Endodermal cell (in vitro differentiated cells): ENCODE results near the gene ELK4. TPM values are rescaled to one million over a fixed set of nuclear protein-coding genes. Genes with fewer than 3 reads are reported as not detected.

Experiments
- DNase-seq: peaks from one replicate; pipeline ENCODE4 v3.0.0-alpha.2; 2017
- H3K27ac ChIP-seq: 2 replicates; pipeline ENCODE4 v1.5.1; 2013; ENCODE audit warnings: mild to moderate bottlenecking, low read depth, low read length, moderate library complexity
- H3K27me3 ChIP-seq: 2 replicates; pipeline ENCODE4 v1.6.1; 2013; ENCODE audit warnings: mild to moderate bottlenecking, low read length, moderate library complexity; ENCODE audit not compliant: insufficient read depth, control insufficient read depth, poor library complexity, severe bottlenecking
- H3K36me3 ChIP-seq: 2 replicates; pipeline ENCODE4 v1.7.0; 2013; ENCODE audit warnings: mild to moderate bottlenecking, low read length, moderate library complexity; ENCODE audit not compliant: control insufficient read depth, insufficient read depth
- H3K4me1 ChIP-seq: one replicate; pipeline ENCODE4 v1.7.0; 2013; ENCODE audit warnings: low read length; ENCODE audit not compliant: control insufficient read depth, insufficient read depth
- H3K4me3 ChIP-seq: 2 replicates; pipeline ENCODE4 v1.5.1; 2013; ENCODE audit warnings: mild to moderate bottlenecking, low read length, moderate library complexity
- H3K9ac ChIP-seq: 2 replicates; pipeline ENCODE4 v1.6.1; 2013; ENCODE audit warnings: mild to moderate bottlenecking, low read length, moderate library complexity; ENCODE audit not compliant: poor library complexity, severe bottlenecking; ENCODE audit errors: extremely low read depth
- H3K9me3 ChIP-seq: 2 replicates; pipeline ENCODE4 v1.6.1; 2013; ENCODE audit warnings: mild to moderate bottlenecking, low read length, moderate library complexity; ENCODE audit not compliant: control insufficient read depth
- H3K27ac Mint-ChIP-seq: 2 replicates; pipeline ENCODE4 v1.8.0; 2020; ENCODE audit warnings: mixed read lengths
- H3K27me3 Mint-ChIP-seq: 2 replicates; pipeline ENCODE4 v1.8.0; 2021; ENCODE audit warnings: mild to moderate bottlenecking, mixed read lengths; ENCODE audit not compliant: insufficient read depth
- H3K36me3 Mint-ChIP-seq: 2 replicates; pipeline ENCODE4 v1.8.0; 2020; ENCODE audit warnings: low read depth, mixed read lengths
- H3K4me1 Mint-ChIP-seq: 2 replicates; pipeline ENCODE4 v1.8.0; 2020; ENCODE audit warnings: mixed read lengths
- H3K4me3 Mint-ChIP-seq: 2 replicates; pipeline ENCODE4 v1.8.0; 2020; ENCODE audit warnings: mild to moderate bottlenecking, moderate library complexity, mixed read lengths
- H3K9me3 Mint-ChIP-seq: 2 replicates; pipeline ENCODE4 v1.8.0; 2020; ENCODE audit warnings: mild to moderate bottlenecking, mixed read lengths
- WGBS, 2 experiments: methylation state at CpG; one replicate each; pipeline versions ENCODE4 v1.1.5 to v1.1.7; 2013; ENCODE audit warnings: missing lambda C conversion rate in 2 of 2, mixed read lengths in 1 of 2; ENCODE audit not compliant: insufficient coverage in 1 of 2, insufficient read length in 1 of 2; 5-methylcytosine and 5-hydroxymethylcytosine counted together
- total RNA-seq, 2 donors: library from RNA; stranded (reverse); fragmentation: NEBNext Ultra II Directional in 1 of 2; extraction: Animal tissue kit (Norgen Biotek cat#: 25700) in 1 of 2; gene quantifications; 2 replicates in 1 of 2; 3 replicates in 1 of 2; pipeline ENCODE4 v1.2.1, GENCODE V29; 2021
- TF ChIP-seq, protein P1 (sequence below): fragments of 200-600 bp; sonication (generic); conservative IDR thresholded peaks from 2 replicates; pipeline ENCODE4 v1.5.0; 2021; ENCODE audit warnings: antibody characterized with exemption, mild to moderate bottlenecking

ELK4 gene
- total RNA-seq, 2 donors from 2014 or later = 29.6 to 41.6 TPM

GRCh38 chr1:205581321-205581980 is 50.4 kb downstream of the ELK4 start:
- TF ChIP-seq, protein P1, sequence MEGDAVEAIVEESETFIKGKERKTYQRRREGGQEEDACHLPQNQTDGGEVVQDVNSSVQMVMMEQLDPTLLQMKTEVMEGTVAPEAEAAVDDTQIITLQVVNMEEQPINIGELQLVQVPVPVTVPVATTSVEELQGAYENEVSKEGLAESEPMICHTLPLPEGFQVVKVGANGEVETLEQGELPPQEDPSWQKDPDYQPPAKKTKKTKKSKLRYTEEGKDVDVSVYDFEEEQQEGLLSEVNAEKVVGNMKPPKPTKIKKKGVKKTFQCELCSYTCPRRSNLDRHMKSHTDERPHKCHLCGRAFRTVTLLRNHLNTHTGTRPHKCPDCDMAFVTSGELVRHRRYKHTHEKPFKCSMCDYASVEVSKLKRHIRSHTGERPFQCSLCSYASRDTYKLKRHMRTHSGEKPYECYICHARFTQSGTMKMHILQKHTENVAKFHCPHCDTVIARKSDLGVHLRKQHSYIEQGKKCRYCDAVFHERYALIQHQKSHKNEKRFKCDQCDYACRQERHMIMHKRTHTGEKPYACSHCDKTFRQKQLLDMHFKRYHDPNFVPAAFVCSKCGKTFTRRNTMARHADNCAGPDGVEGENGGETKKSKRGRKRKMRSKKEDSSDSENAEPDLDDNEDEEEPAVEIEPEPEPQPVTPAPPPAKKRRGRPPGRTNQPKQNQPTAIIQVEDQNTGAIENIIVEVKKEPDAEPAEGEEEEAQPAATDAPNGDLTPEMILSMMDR = no peak
- Histone ChIP-seq H3K27ac (no peak overlapping the region), H3K9me3 (no peaks in the 10 kb centered on the region), H3K36me3 (no peaks in the 10 kb centered on the region), H3K4me3 (no peak overlapping the region), H3K4me1 (peaks cover 7% of the 10 kb centered on the region), H3K9ac (no peak overlapping the region), H3K27me3 (peaks cover 68% of the 10 kb centered on the region)
- Mint-ChIP-seq H3K27ac (no peak overlapping the region), H3K4me3 (no peak overlapping the region), H3K27me3 (peaks cover 46% of the 10 kb centered on the region), H3K36me3 (no peaks in the 10 kb centered on the region), H3K4me1 (peaks cover 4% of the 10 kb centered on the region), H3K9me3 (no peaks in the 10 kb centered on the region)
- 74 to 81% methylated on average over 8 to 9 of the region's 9 CpGs for WGBS, 2 experiments
- DNase-seq = peak; percentile 42

DNA sequence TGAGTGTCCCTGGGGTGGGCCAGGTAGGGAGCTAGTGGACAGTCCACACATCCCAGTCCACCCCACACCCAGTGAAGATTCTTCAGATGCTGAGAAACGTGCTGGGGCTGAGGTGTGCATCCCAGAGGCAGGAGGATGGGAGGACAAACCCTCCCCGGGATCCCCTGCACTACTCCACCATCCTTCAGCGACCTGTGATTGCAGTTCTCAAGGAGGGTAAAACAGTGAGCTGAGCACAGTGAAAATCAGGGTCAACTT is 51.0 kb downstream of the ELK4 start:
- H3K27me3 Mint-ChIP-seq = peaks cover 52% of the 10 kb centered on the region
- H3K4me3 Mint-ChIP-seq = no peak overlapping the region
- no peak overlapping the region for H3K4me3 ChIP-seq
- WGBS, 2 experiments = 95% methylated on average over 3 of the region's 3 CpGs; no CpG with 5 or more reads in 1 of the 2 experiments
- no peaks in the 10 kb centered on the region for H3K36me3 Mint-ChIP-seq
- H3K9me3 Mint-ChIP-seq = no peaks in the 10 kb centered on the region
- H3K36me3 ChIP-seq = no peaks in the 10 kb centered on the region
- peaks cover 4% of the 10 kb centered on the region for H3K4me1 Mint-ChIP-seq
- peaks cover 7% of the 10 kb centered on the region for H3K4me1 ChIP-seq
- no peak overlapping the region for H3K27ac ChIP-seq
- peak; percentile 38 for DNase-seq
- no peak overlapping the region for H3K9ac ChIP-seq
- no peaks in the 10 kb centered on the region for H3K9me3 ChIP-seq
- H3K27me3 ChIP-seq = peaks cover 74% of the 10 kb centered on the region
- TF ChIP-seq, protein P1 = no peak
- H3K27ac Mint-ChIP-seq = no peak overlapping the region

- Mint-ChIP-seq H3K9me3 (no peaks in the 10 kb centered on the region), H3K36me3 (no peaks in the 10 kb centered on the region), H3K4me1 (peaks cover 4% of the 10 kb centered on the region), H3K27ac (no peak overlapping the region), H3K4me3 (no peak overlapping the region), H3K27me3 (peaks cover 56% of the 10 kb centered on the region)
- Histone ChIP-seq H3K9ac (no peak overlapping the region), H3K9me3 (no peaks in the 10 kb centered on the region), H3K36me3 (no peaks in the 10 kb centered on the region), H3K4me3 (no peak overlapping the region), H3K4me1 (peaks cover 7% of the 10 kb centered on the region), H3K27me3 (peaks cover 80% of the 10 kb centered on the region), H3K27ac (no peak overlapping the region)
- TF ChIP-seq, protein P1 = no peak
- DNase-seq = no peak
- WGBS, 2 experiments = 78 to 81% methylated on average over 11 to 15 of the region's 15 CpGs
Measured at GRCh38 chr1:205580140-205580922, 51.5 kb downstream of the ELK4 start.
